GM10847 (cell line): ENCODE results near the gene RTKN2.

Experiments
- POLR2A ChIP-seq: IDR thresholded peaks from 2 replicates; pipeline ENCODE4 v1.6.1; 2011; ENCODE audit not compliant: insufficient read length; ENCODE audit errors: extremely low read depth

The RTKN2 gene

DNA sequence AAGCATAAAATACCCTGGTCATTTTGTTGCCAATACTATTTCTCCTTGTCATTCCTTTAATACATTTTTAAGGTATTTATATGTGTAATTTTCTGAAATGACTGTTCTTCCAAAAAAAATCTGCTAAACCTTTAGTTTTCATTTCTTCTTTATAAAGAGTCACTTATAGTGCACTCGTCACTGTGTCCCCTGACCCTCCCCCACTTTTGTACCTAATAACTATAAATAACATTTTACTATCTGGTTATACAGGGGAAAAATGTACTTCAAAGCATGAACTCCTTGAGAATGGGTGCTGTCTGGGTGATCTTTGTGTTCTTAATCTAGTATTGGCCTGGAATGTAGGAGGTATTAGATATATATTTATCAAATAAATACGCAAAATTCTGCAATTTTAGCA lies 31.1 kb downstream of the RTKN2 start:
- no peak for TF ChIP-seq POLR2A

DNA sequence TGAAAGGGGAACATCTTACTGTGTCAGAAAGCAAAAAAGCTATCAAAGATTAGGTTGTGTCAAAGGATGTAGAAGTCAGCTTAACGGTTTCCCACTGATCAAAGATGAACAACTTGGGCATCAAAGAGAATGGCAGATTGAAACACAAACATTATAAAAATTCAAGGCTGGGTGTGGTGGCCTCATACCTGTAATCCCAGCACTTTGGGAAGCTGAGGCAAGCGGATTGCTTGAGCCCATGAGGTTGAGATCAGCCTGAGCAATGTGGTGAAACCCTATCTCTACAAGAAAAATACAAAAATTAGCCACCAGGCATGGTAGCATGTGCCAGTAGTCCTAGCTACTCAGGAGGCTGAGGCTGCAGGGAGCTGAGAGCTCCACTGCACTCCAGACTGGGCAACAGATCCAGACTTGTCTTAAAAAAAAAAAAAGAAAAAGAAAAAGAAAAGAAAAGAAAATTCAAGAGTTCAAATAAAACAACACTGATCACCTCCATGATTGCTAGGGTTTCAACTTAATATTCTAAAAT lies 34.5 kb downstream of the RTKN2 start:
- TF ChIP-seq POLR2A = no peak

DNA sequence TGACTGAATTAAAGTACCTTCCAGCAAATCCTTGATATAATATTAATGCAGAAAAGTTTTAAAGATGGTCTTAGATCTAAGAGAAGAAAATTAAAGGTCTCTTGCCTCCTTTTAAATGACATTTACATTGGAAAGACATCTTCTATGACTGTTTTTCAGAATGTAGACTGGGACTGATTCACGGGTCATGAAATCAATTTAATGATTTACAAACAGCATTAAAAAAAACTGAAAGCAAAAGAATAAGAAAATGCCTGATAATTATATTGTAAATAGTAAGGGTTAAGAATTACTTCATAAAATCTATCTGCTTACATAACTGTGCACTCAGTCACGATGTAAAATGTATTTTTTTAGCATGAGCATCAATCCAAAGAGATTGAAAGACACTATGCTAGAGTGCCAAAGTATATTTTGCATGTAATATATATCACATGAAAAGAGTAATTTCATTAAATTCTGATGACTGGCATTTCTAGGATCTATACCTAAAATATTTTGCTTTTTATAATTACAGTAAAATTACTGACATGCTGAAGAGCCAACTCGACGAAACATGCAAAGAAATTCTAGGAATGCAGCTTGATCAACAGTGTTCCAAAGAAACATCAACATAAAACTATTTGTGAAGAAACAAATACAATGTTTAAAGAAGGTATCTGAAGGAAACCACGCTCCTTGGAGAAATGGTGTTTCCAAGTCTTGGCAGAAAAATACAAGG lies 35.1 kb downstream of the RTKN2 start:
- no peak for TF ChIP-seq POLR2A

GRCh38 chr10:62231805-62232204 lies 36.8 kb downstream of the RTKN2 start:
- TF ChIP-seq POLR2A = no peak

DNA sequence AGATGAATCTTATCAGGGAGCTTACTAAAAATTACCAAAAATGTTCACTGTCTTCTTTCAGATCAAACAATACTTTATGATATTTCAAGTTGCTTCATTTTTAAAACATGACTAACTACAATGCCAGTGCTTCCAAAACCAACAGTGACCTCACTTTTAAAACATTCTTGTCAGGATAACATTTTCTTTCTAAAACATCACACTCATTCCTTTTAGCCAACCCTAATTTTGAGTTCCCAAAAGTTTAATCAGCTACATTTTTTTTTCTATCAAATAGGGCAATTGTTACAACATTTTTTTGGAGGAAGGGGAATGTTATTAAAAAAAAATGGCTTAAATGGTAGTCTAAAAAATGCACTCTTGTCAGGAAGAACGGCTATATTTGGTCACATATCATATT lies 37.3 kb downstream of the RTKN2 start:
- TF ChIP-seq POLR2A = no peak

- TF ChIP-seq POLR2A = no peak
Observed at GRCh38 chr10:62230344-62231121, 38.1 kb downstream of the RTKN2 start.

GRCh38 chr10:62225362-62225761 lies 43.3 kb downstream of the RTKN2 start:
- no peak for TF ChIP-seq POLR2A

GRCh38 chr10:62224606-62225005 lies 44.0 kb downstream of the RTKN2 start:
- TF ChIP-seq POLR2A = no peak

GRCh38 chr10:62217683-62218082 lies 51.0 kb downstream of the RTKN2 start:
- no peak for TF ChIP-seq POLR2A

- TF ChIP-seq POLR2A = no peak
Observed at GRCh38 chr10:62214364-62214874, 54.2 kb downstream of the RTKN2 start.

DNA sequence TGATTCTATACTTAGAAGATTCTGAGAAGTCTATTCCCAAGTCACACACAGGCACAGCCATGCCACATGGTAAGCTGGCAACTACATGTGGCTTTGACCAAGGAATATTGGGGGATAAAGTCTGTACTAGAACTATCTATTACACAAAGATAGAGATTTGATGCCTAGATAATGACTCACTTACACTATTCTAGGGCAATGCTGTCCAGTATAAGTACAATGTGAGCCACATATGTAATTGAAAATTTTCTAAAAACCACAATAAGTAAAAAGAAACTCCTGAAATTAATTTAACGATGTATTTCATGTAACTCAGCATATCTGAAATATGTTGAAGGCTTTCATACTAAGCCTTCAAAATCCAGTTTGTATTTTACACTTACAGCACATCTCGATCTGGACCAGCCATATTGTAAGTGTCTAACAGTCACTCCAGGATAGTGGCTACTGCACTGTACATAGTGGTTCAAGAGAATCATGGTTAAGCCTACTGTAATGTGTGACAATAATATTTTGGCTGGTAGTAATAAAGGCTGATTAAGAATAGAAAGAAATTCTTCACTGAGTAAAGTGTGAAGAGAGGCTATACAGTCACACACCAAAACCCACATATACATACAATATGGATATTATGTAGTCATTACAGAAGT lies 62.8 kb downstream of the RTKN2 start:
- no peak for TF ChIP-seq POLR2A

DNA sequence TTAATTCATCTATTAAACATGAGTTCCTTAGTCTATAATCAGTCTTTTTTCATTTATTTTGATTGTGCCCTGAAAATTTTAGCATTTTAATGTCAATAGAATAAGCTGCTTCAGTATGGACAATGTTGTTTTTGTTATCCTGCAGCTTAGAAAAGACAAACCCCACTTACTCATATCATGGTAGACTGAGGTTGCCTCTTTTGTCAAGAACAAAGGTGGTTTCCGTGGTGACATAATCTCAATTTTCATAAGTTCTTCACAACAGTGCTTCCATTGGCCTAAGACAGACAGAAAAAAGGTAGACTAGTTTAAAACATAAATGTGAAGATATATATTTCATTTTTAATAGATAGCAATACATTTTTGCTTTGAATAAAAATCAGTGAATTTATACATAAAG lies 69.1 kb downstream of the RTKN2 start:
- TF ChIP-seq POLR2A = no peak

GRCh38 chr10:62196528-62196927 lies 72.1 kb downstream of the RTKN2 start:
- TF ChIP-seq POLR2A = no peak

GRCh38 chr10:62195675-62195926 lies 73.0 kb downstream of the RTKN2 start:
- TF ChIP-seq POLR2A = no peak

GRCh38 chr10:62194924-62195674 lies 73.5 kb downstream of the RTKN2 start:
- TF ChIP-seq POLR2A = no peak
